Loucy (cell line): Measurements from ENCODE around the gene GATA3.

Experiments used
- H2AFZ ChIP-seq: fragments of 200-600 bp; sonication (generic); 2 replicates; pipeline ENCODE4 v1.6.0; 2016; ENCODE audit warnings: antibody characterized with exemption, mild to moderate bottlenecking, low read length, moderate library complexity
- H3F3A ChIP-seq: fragments of 200-600 bp; 2 replicates; pipeline ENCODE4 v1.6.0; 2016; ENCODE audit warnings: antibody characterized with exemption, low read depth, mild to moderate bottlenecking
- H3K27me3 ChIP-seq: fragments of 200-600 bp; sonication (generic); 2 replicates; pipeline ENCODE4 v1.6.1; 2014; ENCODE audit warnings: low read length, mild to moderate bottlenecking; ENCODE audit not compliant: insufficient read depth, poor library complexity, severe bottlenecking
- H3K36me3 ChIP-seq: fragments of 200-600 bp; sonication (generic); 2 replicates; pipeline ENCODE4 v1.6.1; 2016; ENCODE audit warnings: low read length; ENCODE audit not compliant: insufficient read depth
- H3K4me1 ChIP-seq: fragments of 200-600 bp; sonication (generic); 2 replicates; pipeline ENCODE4 v1.5.1; 2014; ENCODE audit warnings: low read length, mild to moderate bottlenecking; ENCODE audit not compliant: insufficient read depth, poor library complexity, severe bottlenecking
- H3K4me2 ChIP-seq: fragments of 200-600 bp; sonication (generic); 2 replicates; pipeline ENCODE4 v1.6.0; 2014; ENCODE audit warnings: antibody characterized with exemption, low read length, low read depth, mild to moderate bottlenecking; ENCODE audit not compliant: poor library complexity, severe bottlenecking
- H3K4me3 ChIP-seq: fragments of 200-600 bp; sonication (generic); 2 replicates; pipeline ENCODE4 v1.5.1; 2014; ENCODE audit warnings: low read length, mild to moderate bottlenecking, mixed read lengths; ENCODE audit not compliant: poor library complexity, severe bottlenecking
- H3K79me2 ChIP-seq: fragments of 200-600 bp; sonication (generic); 2 replicates; pipeline ENCODE4 v1.6.1; 2014; ENCODE audit warnings: low read length; ENCODE audit not compliant: insufficient read depth
- H3K9ac ChIP-seq: fragments of 200-600 bp; sonication (generic); 2 replicates; pipeline ENCODE4 v1.6.0; 2014; ENCODE audit warnings: mild to moderate bottlenecking, low read depth, low read length, moderate library complexity; ENCODE audit not compliant: poor library complexity, severe bottlenecking
- H3K9me2 ChIP-seq: fragments of 200-600 bp; sonication (generic); replicated peaks from 2 replicates; pipeline ENCODE4 v1.6.1; 2016; ENCODE audit warnings: low read depth, low read length, mixed read lengths
- H3K9me3 ChIP-seq: fragments of 200-600 bp; sonication (generic); 2 replicates; pipeline ENCODE4 v1.6.1; 2014; ENCODE audit warnings: mild to moderate bottlenecking, antibody characterized with exemption, low read length, low read depth; ENCODE audit not compliant: insufficient read depth
- H4K20me1 ChIP-seq: fragments of 200-600 bp; sonication (generic); 2 replicates; pipeline ENCODE4 v1.6.0; 2014; ENCODE audit warnings: antibody characterized with exemption, low read length, mild to moderate bottlenecking; ENCODE audit not compliant: insufficient read depth, poor library complexity, severe bottlenecking
- CTCF ChIP-seq: fragments of 200-600 bp; sonication (generic); conservative IDR thresholded peaks from 2 replicates; pipeline ENCODE4 v1.5.1; 2014; ENCODE audit warnings: mild to moderate bottlenecking, antibody characterized with exemption, low read length
- EZH2phosphoT487 ChIP-seq: fragments of 200-600 bp; IDR thresholded peaks from 2 replicates; pipeline ENCODE4 v1.6.1; 2018; ENCODE audit warnings: antibody characterized with exemption, mild to moderate bottlenecking, moderate library complexity, borderline replicate concordance

The GATA3 gene

GRCh38 chr10:8078027-8078426 is 23.5 kb downstream of the GATA3 start:
- H3K79me2 ChIP-seq = peaks cover 26% of the 10 kb centered on the region
- no peak overlapping the region for H3K4me3 ChIP-seq
- H2AFZ ChIP-seq = no peak overlapping the region
- H3K9me2 ChIP-seq = no peaks in the 10 kb centered on the region
- H4K20me1 ChIP-seq = peaks cover 31% of the 10 kb centered on the region
- H3K27me3 ChIP-seq = no peaks in the 10 kb centered on the region
- H3K4me2 ChIP-seq = no peak overlapping the region
- no peaks in the 10 kb centered on the region for H3K9me3 ChIP-seq
- H3K4me1 ChIP-seq = peaks cover 8% of the 10 kb centered on the region
- no peak overlapping the region for H3K9ac ChIP-seq
- H3K36me3 ChIP-seq = peaks cover 55% of the 10 kb centered on the region
- TF ChIP-seq EZH2phosphoT487 (no peak), CTCF (no peak)
- H3F3A ChIP-seq = peaks cover 26% of the 10 kb centered on the region; the same call in 1 of the 2 replicates

GRCh38 chr10:8079126-8079525 is 24.6 kb downstream of the GATA3 start:
- peaks cover 8% of the 10 kb centered on the region for H3K4me1 ChIP-seq
- TF ChIP-seq CTCF (no peak), EZH2phosphoT487 (no peak)
- H2AFZ ChIP-seq = no peak overlapping the region
- peaks cover 20% of the 10 kb centered on the region for H4K20me1 ChIP-seq
- no peak overlapping the region for H3K4me3 ChIP-seq
- no peaks in the 10 kb centered on the region for H3K9me3 ChIP-seq
- H3K4me2 ChIP-seq = no peak overlapping the region
- no peaks in the 10 kb centered on the region for H3K9me2 ChIP-seq
- peaks cover 15% of the 10 kb centered on the region; the same call in 1 of the 2 replicates for H3F3A ChIP-seq
- H3K36me3 ChIP-seq = peaks cover 44% of the 10 kb centered on the region
- H3K27me3 ChIP-seq = no peaks in the 10 kb centered on the region
- H3K79me2 ChIP-seq = peaks cover 15% of the 10 kb centered on the region
- no peak overlapping the region for H3K9ac ChIP-seq

- Histone ChIP-seq H3K9ac (no peak overlapping the region), H3F3A (peaks cover 8% of the 10 kb centered on the region), H3K27me3 (no peaks in the 10 kb centered on the region), H3K79me2 (peaks cover 6% of the 10 kb centered on the region; the same call in 1 of the 2 replicates), H2AFZ (no peak overlapping the region), H3K36me3 (peaks cover 9% of the 10 kb centered on the region; the same call in 1 of the 2 replicates), H3K4me1 (peaks cover 45% of the 10 kb centered on the region), H3K9me2 (no peaks in the 10 kb centered on the region), H3K4me3 (no peak overlapping the region), H3K9me3 (no peaks in the 10 kb centered on the region), H4K20me1 (no peaks in the 10 kb centered on the region), H3K4me2 (no peak overlapping the region)
- TF ChIP-seq CTCF = no peak
- no peak for TF ChIP-seq EZH2phosphoT487
These were observed 30.3 kb downstream of the GATA3 start for GRCh38 chr10:8084799-8085198.
